H1 (cell line): ENCODE results near the gene TGM5. TPM values are rescaled to one million over a fixed set of nuclear protein-coding genes. Genes with fewer than 3 reads are reported as not detected.

ENCODE experiments used
- ASH2L ChIP-seq: fragments of 200-600, 300-600 bp; sonication (generic); IDR thresholded peaks from one replicate; pipeline ENCODE4 v1.7.1; 2017; ENCODE audit warnings: low read length
- BCL11A ChIP-seq, 2 experiments: IDR thresholded peaks; one replicate each; pipeline ENCODE4 v1.6.1; 2011; ENCODE audit warnings: low read depth in 2 of 2, low read length in 2 of 2, mild to moderate bottlenecking in 2 of 2
- BRCA1 ChIP-seq: IDR thresholded peaks from 2 replicates; pipeline ENCODE4 v1.6.1; 2012; ENCODE audit warnings: low read depth, low read length, improper control_type of control experiment
- POLR2AphosphoS5 ChIP-seq: IDR thresholded peaks from 2 replicates; pipeline ENCODE4 v1.6.1; 2011; ENCODE audit warnings: low read depth, low read length
- SP2 ChIP-seq: IDR thresholded peaks from 2 replicates; pipeline ENCODE4 v1.6.1; 2012; ENCODE audit warnings: mild to moderate bottlenecking, low read length, inconsistent platforms
- TBP ChIP-seq: IDR thresholded peaks from 2 replicates; pipeline ENCODE4 v1.6.1; 2011; ENCODE audit warnings: low read depth, low read length, improper control_type of control experiment
- polyA plus RNA-seq, 7 experiments: library from polyadenylated mRNA; depleted of rRNA in 3 of 7; stranded (reverse) in 5 of 7; unstranded in 2 of 7; fragments of >200 nt in 5 of 7; fragments of 200-250 nt in 2 of 7; gene quantifications; 1 replicate in 5 of 7; 2 replicates in 1 of 7; 4 replicates in 1 of 7; pipeline versions ENCODE4 v1.2.1 to v1.2.3, GENCODE V29; 2011 to 2013; ENCODE audit warnings: missing spikeins in 2 of 7, mixed read lengths in 2 of 7
- total RNA-seq: library from RNA; stranded (reverse); fragmentation: NEBNext Ultra II Directional; extraction: Animal tissue kit (Norgen Biotek cat#: 25700); gene quantifications from 2 replicates; pipeline ENCODE4 v1.2.1, GENCODE V29; 2021

TGM5 gene
- total and polyA plus RNA-seq, 2 of the 8 experiments (the other 6 are each of a cell fraction or from before 2014, with no cell fraction given): not detected

DNA sequence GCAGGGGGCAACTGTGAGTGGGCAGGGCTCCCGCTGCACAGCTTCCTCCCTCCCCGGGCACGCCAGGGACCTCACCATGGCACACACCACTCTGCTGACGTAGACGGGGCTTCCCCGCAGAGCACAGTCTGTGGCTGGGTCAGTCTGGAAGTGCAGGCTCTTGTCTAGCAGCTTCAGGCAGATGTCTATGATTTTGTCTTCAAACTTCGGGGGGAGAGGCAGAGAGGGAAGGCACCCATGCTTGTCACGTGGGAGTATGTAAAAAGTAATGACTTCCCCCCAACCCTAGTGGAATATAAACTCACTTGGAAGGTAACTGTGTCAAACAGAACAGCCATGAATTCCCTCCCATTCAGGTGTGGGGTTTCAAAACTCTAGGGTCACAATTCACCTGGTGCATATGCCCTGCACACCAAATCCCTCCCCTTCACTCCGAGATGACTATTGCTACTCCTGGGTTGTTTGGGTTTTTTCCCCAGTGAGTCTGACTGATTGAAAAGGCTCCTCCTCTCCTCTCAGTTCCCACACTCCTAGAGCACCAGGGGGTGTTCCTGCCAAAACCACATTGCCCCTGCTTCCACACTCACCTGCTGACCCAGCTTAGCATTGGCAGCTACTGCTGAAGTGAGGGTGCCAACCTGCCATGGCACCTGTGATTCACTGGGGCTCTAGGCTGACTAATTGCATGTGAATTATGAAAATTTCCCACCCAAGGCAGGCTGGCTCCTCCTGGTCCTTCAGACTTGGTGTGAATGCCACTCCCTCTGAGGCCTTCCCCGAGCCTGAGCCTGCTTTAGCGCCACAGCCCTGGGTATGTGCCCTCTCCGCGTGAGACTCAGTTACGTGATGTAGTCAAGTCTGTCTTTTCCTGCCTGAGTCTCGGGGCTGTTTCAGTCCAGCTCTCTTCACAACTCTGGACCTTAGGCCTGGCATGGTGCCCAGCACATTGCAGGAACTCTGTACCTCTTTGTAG lies 13.0 kb downstream of the TGM5 start (continued):
- TF ChIP-seq BCL11A (IDR thresholded peaks at IDR 0.05; ENCODE audit: low read depth in 2 of 2, low read length in 2 of 2) (no peak), SP2 (no peak), TBP (no peak), POLR2AphosphoS5 (no peak), ASH2L (no peak), BRCA1 (no peak)
